NCI-H146 treated with DMSO at 0.1 percent for 48 hours (cell line): Measurements from ENCODE around the gene SMYD5.
A peak's percentile ranks its signal among the peaks of the same experiment; 100 is the strongest.
"Not testable (repeated sequence)": the region's sequence is repeated elsewhere in the genome, so short reads cannot be mapped to it uniquely, and the experiment has no call there.

Source experiments
- DNase-seq: peaks from one replicate; lab custom pipeline; 2025; ENCODE audit not compliant: unreplicated experiment; lab: John Stamatoyannopoulos, UW

Gene SMYD5

DNA sequence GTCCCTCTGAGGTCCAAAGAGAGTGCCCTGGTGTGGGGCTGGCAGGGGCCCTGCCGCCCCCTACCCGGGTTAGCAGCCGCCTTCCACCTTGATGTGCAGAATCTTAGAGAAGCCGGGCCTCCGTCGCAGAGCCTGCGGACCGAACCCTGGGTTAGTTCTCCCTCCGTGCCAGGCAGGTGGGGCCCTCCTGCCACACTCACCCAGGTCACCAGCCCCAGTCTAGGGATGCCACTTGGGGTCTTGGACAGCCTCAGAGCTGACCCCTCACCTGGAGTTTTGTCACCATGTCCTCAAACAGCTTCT is 44.8 kb downstream of the SMYD5 start:
- no peak for DNase-seq

DNA sequence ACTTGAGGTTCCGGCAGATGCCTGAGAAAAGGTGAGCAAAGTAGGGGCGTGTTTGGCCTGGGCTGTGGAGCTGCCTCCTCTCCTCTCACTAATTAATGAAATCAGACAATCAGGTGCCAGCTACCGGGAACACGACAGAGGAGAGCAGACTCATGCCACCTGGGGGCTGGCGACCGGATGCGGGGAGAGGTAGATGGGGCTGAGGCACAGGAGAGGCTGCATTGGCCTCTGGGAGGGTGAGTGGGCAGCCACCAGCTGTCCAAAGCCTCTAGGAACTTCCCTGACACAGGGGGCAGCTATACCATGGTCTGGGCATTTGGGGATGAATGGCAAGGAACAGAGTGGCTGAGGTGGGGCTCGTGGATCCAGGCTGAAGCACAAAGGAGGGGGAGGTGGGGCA is 45.2 kb downstream of the SMYD5 start:
- no peak for DNase-seq

DNA sequence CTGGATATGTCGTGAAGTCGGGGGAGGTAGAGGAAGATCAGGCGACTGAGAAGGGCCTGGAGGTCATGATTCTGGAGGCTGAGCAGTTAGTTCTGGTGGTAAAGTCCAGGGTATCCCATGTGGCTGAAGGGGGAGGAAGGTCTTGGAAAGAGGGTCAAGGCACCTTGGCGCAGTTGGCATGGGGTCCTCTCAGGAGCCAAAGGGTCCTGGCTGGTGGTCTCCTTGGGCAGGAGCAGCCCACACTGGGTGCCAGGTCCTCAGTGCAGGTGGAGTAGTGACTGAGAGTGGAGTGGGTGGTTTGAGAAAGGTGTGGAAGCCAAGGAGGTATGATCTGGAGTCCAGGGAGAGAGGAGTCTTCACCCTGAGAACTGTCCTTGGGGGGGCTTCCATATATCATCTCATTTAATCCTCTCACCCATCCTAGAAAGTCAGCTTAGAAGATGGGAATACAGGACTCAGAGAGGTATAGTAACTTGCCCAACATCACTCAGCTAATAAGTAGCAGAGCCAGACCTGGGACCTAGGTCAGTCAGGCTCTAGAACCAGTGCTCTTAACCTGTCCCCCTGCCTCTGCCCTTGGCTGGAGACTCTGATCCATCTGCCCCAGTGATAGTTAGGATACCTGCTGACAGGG is 45.8 kb downstream of the SMYD5 start:
- no peak for DNase-seq

DNA sequence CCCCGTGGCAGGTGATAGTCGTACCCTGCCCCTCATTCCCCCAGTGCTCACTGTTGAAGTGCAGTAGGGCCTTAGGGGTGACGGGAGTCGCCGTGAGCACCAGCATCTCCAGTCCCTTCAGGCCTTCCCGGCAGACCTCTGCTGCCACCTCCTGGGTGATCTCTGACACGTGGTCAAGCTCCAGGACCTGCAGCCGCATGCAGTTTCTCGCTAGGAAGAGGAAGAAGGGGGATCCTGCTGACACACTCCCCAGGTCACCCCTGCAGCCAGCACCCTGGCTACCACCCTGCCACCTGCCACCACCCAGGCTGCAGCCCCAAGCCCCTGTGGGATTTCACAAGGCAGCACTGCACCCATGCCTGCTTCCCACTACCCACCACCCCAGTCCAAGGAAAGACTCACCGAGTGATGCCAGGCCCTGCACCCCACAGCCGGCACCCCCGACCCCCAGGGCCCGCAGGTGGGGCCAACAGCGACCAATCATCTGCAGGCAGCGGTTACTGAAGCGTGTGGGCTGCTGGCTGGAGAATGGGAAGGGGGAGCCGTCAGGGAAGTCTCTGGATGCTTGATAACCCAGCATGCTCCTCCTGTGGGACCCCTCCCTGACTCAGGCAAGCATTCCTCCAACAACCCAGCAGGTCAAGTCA is 46.4 kb downstream of the SMYD5 start:
- DNase-seq, result no peak

DNA sequence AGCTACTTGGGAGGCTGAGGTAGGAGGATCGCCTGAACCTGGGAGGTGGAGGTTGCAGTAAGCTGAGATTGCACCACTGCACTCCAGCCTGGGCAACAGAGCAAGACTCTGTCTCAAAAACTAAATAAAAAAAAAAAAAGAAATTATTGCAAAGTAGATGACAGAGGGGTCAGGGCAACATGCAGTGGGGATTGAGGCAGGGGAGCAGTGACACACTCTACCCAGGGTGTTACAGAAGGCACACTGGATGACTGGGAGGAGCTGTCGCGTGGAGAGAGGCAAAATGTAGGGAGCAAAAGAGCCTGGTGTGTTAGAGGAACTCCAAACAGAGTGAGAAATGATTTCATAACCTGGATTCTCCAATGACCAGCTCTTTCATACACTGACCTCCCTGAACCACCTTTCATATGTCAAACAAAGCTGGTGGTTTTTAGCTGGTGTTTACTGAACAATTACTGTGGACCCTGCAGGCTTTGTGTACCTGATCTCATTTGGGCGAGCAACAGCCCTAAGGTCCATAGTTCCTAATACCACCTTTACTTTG is 48.1 kb downstream of the SMYD5 start:
- peak; percentile 14 for DNase-seq

DNA sequence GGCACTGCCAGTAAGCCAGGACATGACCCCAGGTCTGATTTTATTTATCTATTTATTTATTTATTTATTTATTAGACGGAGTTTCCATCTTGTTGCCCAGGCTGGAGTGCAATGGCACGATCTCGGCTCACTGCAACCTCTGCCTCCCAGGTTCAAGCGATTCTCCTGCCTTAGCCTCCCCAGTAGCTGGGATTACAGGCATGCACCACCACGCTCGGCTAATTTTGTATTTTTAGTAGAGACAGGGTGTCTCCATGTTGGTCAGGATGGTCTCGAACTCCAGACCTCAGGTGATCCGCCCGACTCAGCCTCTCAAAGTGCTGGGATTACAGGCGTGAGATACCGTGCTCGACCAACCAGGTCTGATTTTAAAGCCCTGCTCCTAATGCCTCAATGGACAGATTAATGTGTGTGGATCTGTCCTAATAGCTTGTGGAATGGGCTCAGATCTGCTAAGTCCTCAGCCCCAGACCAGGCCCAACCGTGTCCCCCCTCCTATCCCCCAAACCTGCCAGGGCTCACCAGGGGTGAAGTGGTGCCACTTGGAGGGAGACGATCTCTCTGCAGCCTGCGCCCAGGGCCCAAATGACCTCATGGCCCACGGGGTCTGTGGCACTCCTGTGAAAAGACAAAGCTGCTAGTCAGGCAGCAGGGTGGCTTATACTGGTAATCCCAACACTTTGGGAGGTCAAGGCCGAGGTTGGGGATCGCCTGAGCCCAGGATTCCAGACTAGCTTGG is 48.8 kb downstream of the SMYD5 start:
- not testable (repeated sequence) for DNase-seq

DNA sequence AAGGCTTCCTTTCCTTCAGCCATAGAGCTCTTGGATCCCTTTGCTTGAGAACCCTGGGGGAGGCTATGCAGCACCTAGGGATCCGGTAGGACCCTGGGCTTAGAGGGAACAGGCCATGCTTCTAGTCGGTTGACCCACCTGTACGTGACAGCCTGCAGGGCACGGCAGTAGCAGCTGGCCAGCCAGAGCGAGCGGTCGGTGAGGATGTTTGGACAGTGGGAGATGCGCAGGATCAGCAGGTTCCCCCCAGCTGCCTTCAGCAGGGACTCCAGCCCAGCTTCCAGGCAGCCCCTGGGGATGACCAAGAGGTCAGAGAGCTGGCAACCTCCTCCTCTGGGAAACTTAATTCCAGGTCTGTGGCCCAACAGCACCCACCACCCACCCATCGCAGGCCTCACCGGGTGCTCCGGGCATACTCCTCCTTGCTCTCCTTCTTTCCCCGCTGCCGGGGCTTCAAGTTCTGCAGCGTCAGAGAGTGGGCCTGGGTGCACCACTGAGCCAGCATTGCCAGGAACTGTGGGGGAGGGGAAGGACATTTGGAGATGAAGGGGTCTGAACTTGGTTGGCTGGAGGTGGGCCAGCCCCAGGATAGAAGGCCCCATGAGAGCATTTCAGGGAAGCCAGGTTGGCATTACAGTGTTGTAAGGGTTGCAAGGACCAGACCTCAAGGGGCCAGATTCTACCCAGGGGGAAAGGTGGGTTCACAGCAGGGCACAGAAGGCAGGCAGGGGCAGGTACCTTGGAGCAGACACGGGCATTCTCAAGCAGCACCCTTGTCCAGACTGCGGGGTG is 49.7 kb downstream of the SMYD5 start:
- DNase-seq, result no peak

DNA sequence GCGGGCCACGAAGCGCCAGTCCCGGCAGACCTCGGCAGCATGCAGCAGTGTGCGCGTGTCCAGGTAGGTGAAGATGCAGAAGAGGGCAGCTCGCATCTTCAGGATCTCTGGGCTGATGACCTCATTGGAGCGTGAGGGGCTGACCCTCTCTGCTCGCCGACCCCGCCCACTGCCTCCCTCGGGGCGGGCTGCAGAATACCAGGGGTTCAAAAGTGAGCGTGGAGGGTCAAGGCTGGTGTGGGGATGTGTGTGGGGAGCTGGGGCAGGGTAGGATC is 50.2 kb downstream of the SMYD5 start:
- no peak for DNase-seq

DNA sequence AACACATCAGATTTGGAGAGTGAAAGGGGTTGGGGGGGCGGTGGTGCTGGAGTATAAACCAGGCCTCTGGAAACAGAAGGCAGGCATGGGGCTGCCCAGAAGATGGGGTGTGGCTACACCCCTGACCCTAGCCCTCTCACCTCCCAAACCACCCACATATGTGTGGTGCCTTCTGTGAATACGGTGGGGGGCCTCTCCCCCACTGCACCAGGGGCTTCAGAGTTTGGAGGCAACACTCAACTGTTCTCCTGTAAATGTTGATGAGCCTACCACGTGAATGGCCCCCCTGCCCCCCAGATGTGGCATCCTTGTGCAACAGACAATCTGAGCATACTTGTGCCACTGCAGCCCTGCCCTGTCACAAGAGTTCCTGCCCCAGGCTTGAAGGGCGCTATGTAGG is 50.7 kb downstream of the SMYD5 start:
- no peak for DNase-seq

DNA sequence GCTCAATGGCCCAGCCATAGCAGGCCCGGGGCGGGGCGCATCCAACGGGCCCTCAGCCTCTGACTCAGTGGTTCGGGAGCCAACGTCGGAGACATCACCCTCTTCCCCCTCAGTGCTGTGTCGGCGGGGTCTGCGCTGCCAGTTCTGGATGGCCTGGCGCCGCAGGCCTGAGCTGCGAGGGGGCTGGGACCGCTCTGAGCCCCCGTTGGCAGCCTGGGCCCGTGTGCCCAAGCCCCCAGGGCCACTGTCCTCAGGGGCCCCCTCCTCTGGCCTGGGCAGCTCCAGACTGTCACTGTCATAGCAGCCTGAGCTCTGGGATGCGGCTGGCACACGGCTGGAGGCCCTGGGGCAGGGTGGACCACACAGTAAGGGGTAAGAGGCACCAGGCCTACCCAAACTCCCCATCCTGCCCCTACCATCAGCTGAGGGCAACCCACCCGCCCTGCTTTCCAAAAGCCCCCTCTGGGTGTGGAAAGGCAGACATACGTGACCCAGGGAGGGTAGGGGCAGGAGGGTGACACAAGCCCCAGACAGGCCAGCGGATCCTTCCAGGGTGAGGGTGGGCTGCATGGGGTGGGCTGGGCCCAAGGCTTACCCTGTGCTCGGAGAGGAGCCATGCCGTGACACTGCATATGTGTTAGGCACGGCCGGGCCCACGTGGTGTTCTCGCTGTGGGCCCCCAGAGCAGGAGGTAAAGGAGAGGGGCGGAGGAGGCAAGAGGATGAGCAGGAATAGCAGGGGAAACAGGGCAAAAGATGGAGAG is 51.4 kb downstream of the SMYD5 start:
- DNase-seq, result no peak

DNA sequence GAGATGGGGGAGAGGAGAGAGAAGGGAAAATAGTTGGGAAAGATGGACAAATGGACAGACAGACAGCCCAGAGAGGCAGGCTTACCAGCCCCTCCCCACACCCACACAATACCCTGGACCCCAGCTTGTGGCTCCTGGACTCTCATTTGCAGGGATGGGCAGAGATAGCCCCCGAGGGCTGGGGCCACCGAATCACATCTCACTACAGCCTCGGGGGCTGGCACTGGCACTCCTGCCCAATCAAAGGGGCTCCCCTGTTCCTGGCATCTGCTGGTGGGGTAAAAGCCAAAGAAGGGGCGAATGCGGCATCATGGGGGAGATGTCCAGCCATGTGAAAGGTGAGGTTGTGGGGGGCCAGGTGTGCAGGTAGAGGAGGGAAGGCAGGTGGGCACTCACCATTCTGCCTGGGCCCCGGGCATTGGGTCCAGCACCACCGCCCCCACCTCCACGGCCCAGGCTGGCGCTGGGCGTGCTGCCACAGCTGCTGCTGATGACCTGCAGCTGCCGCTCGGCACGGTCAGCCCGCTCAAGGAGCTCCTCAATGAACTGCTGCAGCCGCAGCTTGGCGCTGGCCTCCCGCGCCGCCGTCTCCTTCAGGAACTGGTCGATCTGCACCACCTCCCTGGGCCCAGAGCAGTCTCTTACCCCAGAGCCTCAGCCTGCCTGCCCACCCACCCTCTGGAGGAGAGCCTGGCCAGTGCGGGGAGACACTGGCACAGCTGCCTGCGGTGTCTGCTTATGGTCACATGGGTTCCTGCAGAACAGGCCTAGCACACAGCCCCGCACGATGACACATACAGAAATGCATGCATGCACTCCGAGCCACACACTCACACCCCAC is 52.2 kb downstream of the SMYD5 start:
- no peak for DNase-seq

DNA sequence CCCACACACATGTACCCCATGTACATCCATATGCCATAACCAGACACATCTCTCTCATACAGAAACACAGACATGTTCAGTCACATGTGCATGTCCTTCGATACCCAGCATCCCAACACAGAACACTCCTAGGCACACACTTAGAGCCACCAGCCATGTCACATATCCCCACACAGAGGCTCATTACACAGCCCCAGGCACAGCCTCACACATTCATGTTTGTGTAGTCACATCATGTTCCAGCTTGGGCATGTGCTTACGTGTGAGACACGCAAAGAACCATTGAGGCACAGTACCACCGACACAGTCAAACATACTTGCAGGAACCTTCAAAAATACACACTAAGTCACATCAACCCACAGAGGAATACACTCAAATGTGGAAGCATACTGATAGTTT is 53.0 kb downstream of the SMYD5 start:
- no peak for DNase-seq

DNA sequence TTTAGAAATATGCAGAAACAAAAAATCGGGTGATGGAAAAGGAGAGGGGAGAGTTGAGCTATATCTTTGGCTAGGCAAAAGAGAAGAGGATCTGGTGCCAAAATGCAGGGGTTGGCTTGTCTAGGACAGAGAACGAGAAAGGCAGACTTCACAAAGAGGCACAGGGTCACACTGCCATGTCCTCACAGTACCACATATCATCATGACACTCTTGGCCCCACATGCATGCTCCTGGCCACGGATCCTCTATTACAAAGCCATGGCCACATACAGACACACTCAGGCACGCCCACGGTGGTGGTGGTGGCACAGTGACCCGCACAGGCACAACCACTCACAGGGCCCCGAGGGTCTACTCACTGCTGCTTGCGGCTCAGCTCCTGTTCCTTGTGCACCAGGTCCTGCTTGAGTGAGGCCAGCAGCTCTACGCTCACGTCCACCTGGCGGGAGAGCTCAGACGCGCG is 54.4 kb downstream of the SMYD5 start:
- DNase-seq, result no peak

DNA sequence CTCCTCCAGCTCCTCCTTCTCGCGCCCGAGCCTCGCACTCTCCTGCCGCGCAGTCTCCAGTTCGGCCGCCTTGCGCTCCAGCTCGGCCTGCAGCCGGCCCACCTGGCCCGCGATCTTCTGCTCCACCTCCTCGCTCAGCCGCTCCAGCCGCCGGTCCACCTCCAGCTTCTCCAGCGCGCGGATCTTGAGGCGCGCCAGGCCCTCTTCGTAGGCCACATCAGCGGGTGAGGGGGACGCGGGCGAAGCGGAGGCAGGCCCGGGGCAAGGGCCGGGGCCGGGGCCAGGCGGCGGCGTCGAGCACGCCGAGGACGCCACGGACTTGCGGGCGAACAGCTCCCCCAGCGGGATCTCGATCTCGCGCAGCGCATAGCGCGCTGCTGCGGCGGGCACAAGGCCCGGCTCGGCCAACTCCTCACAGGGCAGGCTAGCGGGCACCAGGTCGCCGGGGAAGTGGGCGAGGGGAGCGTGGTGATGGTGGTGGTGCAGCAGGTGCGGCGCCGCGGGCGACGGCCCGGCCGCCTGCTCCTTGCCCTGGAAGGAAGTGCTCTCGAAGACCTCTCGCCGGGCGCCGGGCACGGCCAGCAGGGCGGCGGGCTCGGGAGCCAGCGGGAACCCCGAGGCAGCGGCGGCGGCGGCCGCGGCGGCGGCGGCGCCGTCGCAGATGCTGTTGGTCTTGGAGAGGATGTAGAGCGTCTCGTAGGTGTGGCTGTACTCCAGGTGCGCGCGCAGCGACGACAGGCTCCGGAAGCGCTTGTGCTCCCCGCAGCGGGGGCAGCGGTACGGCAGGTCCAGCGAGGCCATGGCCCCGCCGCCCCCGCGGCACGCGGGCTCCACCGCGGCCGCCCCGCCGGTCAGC is 55.0 kb downstream of the SMYD5 start:
- DNase-seq, result peak; percentile 78

DNA sequence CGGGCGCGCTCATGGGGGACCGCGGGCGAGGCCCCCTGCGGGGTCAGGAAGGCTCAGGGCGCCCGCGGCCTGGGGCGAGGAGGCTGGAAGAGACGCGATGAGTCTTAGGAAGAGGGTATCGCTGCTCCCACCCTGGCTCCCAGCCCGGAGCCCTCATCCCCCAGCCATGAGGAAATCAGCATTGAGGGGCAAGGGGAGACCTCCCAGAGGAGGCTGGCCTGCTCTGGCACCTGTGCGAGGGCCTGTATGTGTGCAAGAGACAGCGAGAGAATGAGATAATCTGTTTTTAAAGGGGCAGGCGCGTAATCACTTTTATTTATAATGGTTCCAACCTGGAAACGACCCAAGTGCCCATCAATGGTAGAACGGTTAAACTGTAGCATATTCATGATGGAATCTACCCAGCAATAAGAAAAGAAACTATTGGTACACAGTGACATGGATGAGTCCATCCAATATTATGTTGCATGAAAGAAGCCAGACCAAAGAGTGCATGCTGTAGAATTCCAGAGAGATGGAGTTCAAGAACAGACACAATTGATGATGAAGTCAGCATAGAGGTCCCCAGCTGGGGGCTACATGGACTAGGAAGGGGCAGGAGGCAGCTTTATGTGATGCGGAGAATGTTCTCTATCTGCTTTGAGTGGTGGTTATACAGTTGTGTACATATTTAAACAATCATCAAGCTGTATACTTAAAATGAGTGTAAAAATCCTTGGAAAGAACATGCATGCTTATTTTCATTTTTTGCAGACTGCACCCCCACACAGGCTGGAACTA is 55.8 kb downstream of the SMYD5 start:
- DNase-seq, result no peak

DNA sequence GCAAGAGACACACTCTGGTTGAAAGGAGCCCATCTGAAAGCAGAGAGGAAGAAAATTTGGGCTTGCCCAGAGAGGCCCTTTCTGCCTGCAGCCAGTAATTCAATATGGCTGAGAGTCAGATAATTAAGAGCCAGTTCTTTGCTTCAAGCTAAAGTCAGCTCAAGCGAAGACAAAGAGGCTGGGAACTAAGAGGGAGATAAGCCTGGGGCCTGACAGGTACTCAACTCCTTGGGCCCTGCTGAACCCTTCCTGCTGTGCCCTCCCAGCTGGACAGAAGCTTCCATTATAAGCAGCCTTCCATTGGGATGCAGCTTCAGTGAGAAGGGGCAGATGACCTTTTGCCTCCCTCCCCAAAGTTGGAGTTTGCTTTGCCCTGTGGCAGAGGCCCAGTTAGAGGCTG is 58.2 kb downstream of the SMYD5 start:
- DNase-seq, result no peak
